ENCODE data around the gene PHACTR3.

Gene PHACTR3

GRCh38 chr20:59671661-59672471 lies 67.5 kb downstream of the PHACTR3 start:
- Histone ChIP-seq H3K79me2 (ENCODE audit: control insufficient read depth, insufficient read depth, low read length) (no peaks in the 10 kb centered on the region), H3K9ac (ENCODE audit: low read length) (no peak overlapping the region), H2BK15ac (replicated peaks; ENCODE audit: low read depth) (no peak overlapping the region), H3K18ac (ENCODE audit: low read length) (no peak overlapping the region), H3K4me1 (ENCODE audit: control insufficient read depth, low read depth, low read length) (no peaks in the 10 kb centered on the region), H4K5ac (ENCODE audit: low read length) (no peak overlapping the region), H2BK120ac (ENCODE audit: low read depth, low read length) (no peak overlapping the region), H3K4ac (ENCODE audit: low read depth, low read length) (no peak overlapping the region), H4K8ac (ENCODE audit: low read depth, low read length) (no peak overlapping the region), H3K4me2 (ENCODE audit: low read length) (no peak overlapping the region), H3K23ac (ENCODE audit: low read length) (no peak overlapping the region), H3K79me1 (ENCODE audit: low read length) (no peaks in the 10 kb centered on the region), H2BK5ac (ENCODE audit: low read length) (no peak overlapping the region), H3K4me3 (ENCODE audit: low read length) (no peak overlapping the region), H3K27me3 (ENCODE audit: insufficient read depth, low read length, poor library complexity) (no peaks in the 10 kb centered on the region), H3K27ac (ENCODE audit: low read depth, low read length) (no peak overlapping the region), H3K36me3 (ENCODE audit: control insufficient read depth, insufficient read depth, low read length) (no peaks in the 10 kb centered on the region), H2AK5ac (ENCODE audit: low read length) (no peak overlapping the region), H3K56ac (ENCODE audit: low read length) (no peak overlapping the region)
- WGBS (ENCODE audit: extremely low coverage, insufficient coverage, low lambda C conversion rate): no CpG with 5 or more reads among the region's 16 CpGs
- no peak for DNase-seq

- H3K4me2 ChIP-seq (ENCODE audit: low read length): no peak overlapping the region
- H2BK15ac ChIP-seq (replicated peaks; ENCODE audit: low read depth): no peak overlapping the region
- no peak overlapping the region for H3K27ac ChIP-seq (ENCODE audit: low read depth, low read length)
- no peak overlapping the region for H3K56ac ChIP-seq (ENCODE audit: low read length)
- no peaks in the 10 kb centered on the region for H3K36me3 ChIP-seq (ENCODE audit: control insufficient read depth, insufficient read depth, low read length)
- no peak overlapping the region for H3K4me3 ChIP-seq (ENCODE audit: low read length)
- H3K4me1 ChIP-seq (ENCODE audit: control insufficient read depth, low read depth, low read length): no peaks in the 10 kb centered on the region
- no peaks in the 10 kb centered on the region for H3K27me3 ChIP-seq (ENCODE audit: insufficient read depth, low read length, poor library complexity)
- no peak overlapping the region for H3K18ac ChIP-seq (ENCODE audit: low read length)
- no peak overlapping the region for H2BK120ac ChIP-seq (ENCODE audit: low read depth, low read length)
- no peak overlapping the region for H3K9ac ChIP-seq (ENCODE audit: low read length)
- H3K23ac ChIP-seq (ENCODE audit: low read length): no peak overlapping the region
- no peaks in the 10 kb centered on the region for H3K79me1 ChIP-seq (ENCODE audit: low read length)
- no peak overlapping the region for H2AK5ac ChIP-seq (ENCODE audit: low read length)
- no peak for DNase-seq
- H4K5ac ChIP-seq (ENCODE audit: low read length): no peak overlapping the region
- H2BK5ac ChIP-seq (ENCODE audit: low read length): no peak overlapping the region
- no peaks in the 10 kb centered on the region for H3K79me2 ChIP-seq (ENCODE audit: control insufficient read depth, insufficient read depth, low read length)
- WGBS (ENCODE audit: extremely low coverage, insufficient coverage, low lambda C conversion rate): no CpG with 5 or more reads among the region's 9 CpGs
- H4K8ac ChIP-seq (ENCODE audit: low read depth, low read length): no peak overlapping the region
- no peak overlapping the region for H3K4ac ChIP-seq (ENCODE audit: low read depth, low read length)
Observed at GRCh38 chr20:59672576-59672975, 68.2 kb downstream of the PHACTR3 start.

GRCh38 chr20:59673288-59673997 lies 69.1 kb downstream of the PHACTR3 start:
- no peak overlapping the region for H4K5ac ChIP-seq (ENCODE audit: low read length)
- H2AK5ac ChIP-seq (ENCODE audit: low read length): no peak overlapping the region
- no peaks in the 10 kb centered on the region for H3K27me3 ChIP-seq (ENCODE audit: insufficient read depth, low read length, poor library complexity)
- H3K23ac ChIP-seq (ENCODE audit: low read length): no peak overlapping the region
- H3K56ac ChIP-seq (ENCODE audit: low read length): no peak overlapping the region
- no peak overlapping the region for H3K27ac ChIP-seq (ENCODE audit: low read depth, low read length)
- no peak overlapping the region for H2BK120ac ChIP-seq (ENCODE audit: low read depth, low read length)
- no peak overlapping the region for H2BK15ac ChIP-seq (replicated peaks; ENCODE audit: low read depth)
- H3K79me2 ChIP-seq (ENCODE audit: control insufficient read depth, insufficient read depth, low read length): no peaks in the 10 kb centered on the region
- DNase-seq: no peak
- no peaks in the 10 kb centered on the region for H3K4me1 ChIP-seq (ENCODE audit: control insufficient read depth, low read depth, low read length)
- no peak overlapping the region for H3K4me3 ChIP-seq (ENCODE audit: low read length)
- H3K36me3 ChIP-seq (ENCODE audit: control insufficient read depth, insufficient read depth, low read length): no peaks in the 10 kb centered on the region
- no peak overlapping the region for H2BK5ac ChIP-seq (ENCODE audit: low read length)
- no peak overlapping the region for H3K18ac ChIP-seq (ENCODE audit: low read length)
- WGBS (ENCODE audit: extremely low coverage, insufficient coverage, low lambda C conversion rate): no CpG with 5 or more reads among the region's 16 CpGs
- no peak overlapping the region for H3K4me2 ChIP-seq (ENCODE audit: low read length)
- H3K4ac ChIP-seq (ENCODE audit: low read depth, low read length): no peak overlapping the region
- no peak overlapping the region for H4K8ac ChIP-seq (ENCODE audit: low read depth, low read length)
- H3K79me1 ChIP-seq (ENCODE audit: low read length): no peaks in the 10 kb centered on the region
- no peak overlapping the region for H3K9ac ChIP-seq (ENCODE audit: low read length)

GRCh38 chr20:59673998-59674445 lies 69.7 kb downstream of the PHACTR3 start:
- H3K27ac ChIP-seq (ENCODE audit: low read depth, low read length): no peak overlapping the region
- no peaks in the 10 kb centered on the region for H3K79me1 ChIP-seq (ENCODE audit: low read length)
- no peak overlapping the region for H4K8ac ChIP-seq (ENCODE audit: low read depth, low read length)
- H3K4ac ChIP-seq (ENCODE audit: low read depth, low read length): no peak overlapping the region
- no peaks in the 10 kb centered on the region for H3K36me3 ChIP-seq (ENCODE audit: control insufficient read depth, insufficient read depth, low read length)
- no peak overlapping the region for H3K4me3 ChIP-seq (ENCODE audit: low read length)
- H3K4me1 ChIP-seq (ENCODE audit: control insufficient read depth, low read depth, low read length): no peaks in the 10 kb centered on the region
- H3K9ac ChIP-seq (ENCODE audit: low read length): no peak overlapping the region
- H3K18ac ChIP-seq (ENCODE audit: low read length): no peak overlapping the region
- no peak overlapping the region for H4K5ac ChIP-seq (ENCODE audit: low read length)
- H2BK15ac ChIP-seq (replicated peaks; ENCODE audit: low read depth): no peak overlapping the region
- H3K27me3 ChIP-seq (ENCODE audit: insufficient read depth, low read length, poor library complexity): no peaks in the 10 kb centered on the region
- H3K79me2 ChIP-seq (ENCODE audit: control insufficient read depth, insufficient read depth, low read length): no peaks in the 10 kb centered on the region
- no peak overlapping the region for H2BK120ac ChIP-seq (ENCODE audit: low read depth, low read length)
- H3K56ac ChIP-seq (ENCODE audit: low read length): no peak overlapping the region
- H3K4me2 ChIP-seq (ENCODE audit: low read length): no peak overlapping the region
- no peak for DNase-seq
- no peak overlapping the region for H2BK5ac ChIP-seq (ENCODE audit: low read length)
- no peak overlapping the region for H3K23ac ChIP-seq (ENCODE audit: low read length)
- no peak overlapping the region for H2AK5ac ChIP-seq (ENCODE audit: low read length)
- WGBS (ENCODE audit: extremely low coverage, insufficient coverage, low lambda C conversion rate): no CpG with 5 or more reads among the region's 10 CpGs

GRCh38 chr20:59676126-59676850 lies 71.9 kb downstream of the PHACTR3 start:
- DNase-seq: no peak
- no CpG with 5 or more reads among the region's 11 CpGs for WGBS (ENCODE audit: extremely low coverage, insufficient coverage, low lambda C conversion rate)
- no peaks in the 10 kb centered on the region for H3K79me2 ChIP-seq (ENCODE audit: control insufficient read depth, insufficient read depth, low read length)
- H3K79me1 ChIP-seq (ENCODE audit: low read length): no peaks in the 10 kb centered on the region
- H2BK120ac ChIP-seq (ENCODE audit: low read depth, low read length): no peak overlapping the region
- no peak overlapping the region for H3K23ac ChIP-seq (ENCODE audit: low read length)
- H3K4me1 ChIP-seq (ENCODE audit: control insufficient read depth, low read depth, low read length): no peaks in the 10 kb centered on the region
- H4K5ac ChIP-seq (ENCODE audit: low read length): no peak overlapping the region
- H3K4me3 ChIP-seq (ENCODE audit: low read length): no peak overlapping the region
- H3K4me2 ChIP-seq (ENCODE audit: low read length): no peak overlapping the region
- no peak overlapping the region for H4K8ac ChIP-seq (ENCODE audit: low read depth, low read length)
- no peak overlapping the region for H3K18ac ChIP-seq (ENCODE audit: low read length)
- H3K56ac ChIP-seq (ENCODE audit: low read length): no peak overlapping the region
- no peak overlapping the region for H2BK15ac ChIP-seq (replicated peaks; ENCODE audit: low read depth)
- H3K9ac ChIP-seq (ENCODE audit: low read length): no peak overlapping the region
- H3K36me3 ChIP-seq (ENCODE audit: control insufficient read depth, insufficient read depth, low read length): no peaks in the 10 kb centered on the region
- H2AK5ac ChIP-seq (ENCODE audit: low read length): no peak overlapping the region
- H2BK5ac ChIP-seq (ENCODE audit: low read length): no peak overlapping the region
- H3K27me3 ChIP-seq (ENCODE audit: insufficient read depth, low read length, poor library complexity): no peaks in the 10 kb centered on the region
- no peak overlapping the region for H3K27ac ChIP-seq (ENCODE audit: low read depth, low read length)
- no peak overlapping the region for H3K4ac ChIP-seq (ENCODE audit: low read depth, low read length)
